H9 (cell line): ENCODE results near the gene ZNF423. TPM values are rescaled to one million over a fixed set of nuclear protein-coding genes. Genes with fewer than 3 reads are reported as not detected.

ENCODE experiments used
- DNase-seq: peaks from one replicate; pipeline ENCODE4 v3.0.0-alpha.2; 2017
- H2AFZ ChIP-seq: one replicate; pipeline ENCODE4 v1.6.1; 2013; ENCODE audit warnings: mild to moderate bottlenecking, low read length, control low read depth, moderate library complexity
- H2AK5ac ChIP-seq: 2 replicates; pipeline ENCODE4 v1.6.1; 2013; ENCODE audit warnings: low read length, control low read depth, mixed read lengths; ENCODE audit not compliant: insufficient read length
- H2BK120ac ChIP-seq: one replicate; pipeline ENCODE4 v1.6.1; 2013; ENCODE audit warnings: low read depth, mild to moderate bottlenecking, low read length, control low read depth, inconsistent platforms; ENCODE audit not compliant: poor library complexity, severe bottlenecking
- H2BK12ac ChIP-seq: 2 replicates; pipeline ENCODE4 v1.6.1; 2013; ENCODE audit warnings: low read length, control low read depth, mixed read lengths, low read depth; ENCODE audit not compliant: insufficient read length
- H2BK15ac ChIP-seq: 2 replicates; pipeline ENCODE4 v1.6.1; 2013; ENCODE audit warnings: low read depth, low read length, control low read depth
- H2BK20ac ChIP-seq: one replicate; pipeline ENCODE4 v1.6.1; 2013; ENCODE audit warnings: low read depth, mild to moderate bottlenecking, low read length, control low read depth, inconsistent platforms; ENCODE audit not compliant: poor library complexity, severe bottlenecking
- H2BK5ac ChIP-seq: 2 replicates; pipeline ENCODE4 v1.6.1; 2013; ENCODE audit warnings: low read length, control low read depth, mixed read lengths; ENCODE audit not compliant: insufficient read length
- H3K14ac ChIP-seq: 2 replicates; pipeline ENCODE4 v1.6.1; 2013; ENCODE audit warnings: low read length, control low read depth; ENCODE audit not compliant: insufficient read depth
- H3K18ac ChIP-seq: 2 replicates; pipeline ENCODE4 v1.6.1; 2013; ENCODE audit warnings: low read depth, mild to moderate bottlenecking, mixed read lengths, low read length, control low read depth; ENCODE audit not compliant: insufficient read length
- H3K23ac ChIP-seq: 2 replicates; pipeline ENCODE4 v1.6.1; 2013; ENCODE audit warnings: low read length, control low read depth, mixed read lengths, low read depth; ENCODE audit not compliant: insufficient read length
- H3K23me2 ChIP-seq: 2 replicates; pipeline ENCODE4 v1.6.1; 2013; ENCODE audit warnings: low read depth, mild to moderate bottlenecking, mixed read lengths, low read length, control low read depth; ENCODE audit not compliant: insufficient read length, poor library complexity, severe bottlenecking
- H3K27ac ChIP-seq: 2 replicates; pipeline ENCODE4 v1.5.1; 2013; ENCODE audit warnings: low read length, control low read depth, mixed read lengths, low read depth; ENCODE audit not compliant: insufficient read length
- H3K27me3 ChIP-seq: 2 replicates; pipeline ENCODE4 v1.6.1; 2013; ENCODE audit warnings: low read length, control low read depth, inconsistent platforms; ENCODE audit not compliant: insufficient read depth
- H3K4ac ChIP-seq: 2 replicates; pipeline ENCODE4 v1.6.1; 2013; ENCODE audit warnings: low read depth, mild to moderate bottlenecking, control low read depth, inconsistent platforms, low read length, moderate library complexity
- H3K4me1 ChIP-seq: 2 replicates; pipeline ENCODE4 v1.6.1; 2013; ENCODE audit warnings: low read length, control low read depth, inconsistent platforms; ENCODE audit not compliant: insufficient read depth
- H3K4me2 ChIP-seq: 2 replicates; pipeline ENCODE4 v1.6.1; 2013; ENCODE audit warnings: low read length, control low read depth, mixed read lengths; ENCODE audit not compliant: insufficient read length, insufficient read depth
- H3K56ac ChIP-seq: 2 replicates; pipeline ENCODE4 v1.6.1; 2013; ENCODE audit warnings: low read depth, mild to moderate bottlenecking, mixed read lengths, low read length, control low read depth; ENCODE audit not compliant: insufficient read length
- H3K79me1 ChIP-seq: 2 replicates; pipeline ENCODE4 v1.6.1; 2013; ENCODE audit warnings: low read depth, mild to moderate bottlenecking, moderate library complexity, low read length, control low read depth, inconsistent platforms; ENCODE audit not compliant: insufficient read depth, poor library complexity, severe bottlenecking
- H3K79me2 ChIP-seq: 2 replicates; pipeline ENCODE4 v1.6.1; 2013; ENCODE audit warnings: low read length, control low read depth, inconsistent platforms; ENCODE audit not compliant: insufficient read depth
- H3K9ac ChIP-seq: 2 replicates; pipeline ENCODE4 v1.6.1; 2013; ENCODE audit warnings: low read length, control low read depth, mixed read lengths; ENCODE audit not compliant: insufficient read length; ENCODE audit errors: extremely low read depth
- H3K9me3 ChIP-seq: one replicate; pipeline ENCODE4 v1.6.1; 2013; ENCODE audit warnings: low read depth, low read length, inconsistent platforms; ENCODE audit not compliant: control insufficient read depth
- H3T11ph ChIP-seq: one replicate; pipeline ENCODE4 v1.6.1; 2013; ENCODE audit warnings: mild to moderate bottlenecking, low read length, control low read depth, inconsistent platforms
- H4K20me1 ChIP-seq: one replicate; pipeline ENCODE4 v1.6.1; 2013; ENCODE audit not compliant: control insufficient read depth, insufficient read length, insufficient read depth
- H4K5ac ChIP-seq: 2 replicates; pipeline ENCODE4 v1.6.1; 2013; ENCODE audit warnings: low read depth, mild to moderate bottlenecking, mixed read lengths, low read length, control low read depth; ENCODE audit not compliant: insufficient read length
- H4K8ac ChIP-seq: replicated peaks from 2 replicates; pipeline ENCODE4 v1.6.1; 2013; ENCODE audit warnings: low read length, control low read depth, mixed read lengths, low read depth; ENCODE audit not compliant: insufficient read length
- H4K91ac ChIP-seq: 2 replicates; pipeline ENCODE4 v1.6.1; 2013; ENCODE audit warnings: low read depth, mild to moderate bottlenecking, moderate library complexity, mixed read lengths, low read length, control low read depth; ENCODE audit not compliant: insufficient read length
- H3K27ac Mint-ChIP-seq, 3 experiments: 2 replicates in 2 of 3; 3 replicates in 1 of 3; pipeline ENCODE4 v1.8.0; 2020 to 2021; ENCODE audit warnings: mixed read lengths in 3 of 3, mild to moderate bottlenecking in 1 of 3, moderate library complexity in 1 of 3
- H3K27me3 Mint-ChIP-seq: 2 replicates; pipeline ENCODE4 v1.8.0; 2021; ENCODE audit warnings: low read depth, mild to moderate bottlenecking, moderate library complexity, mixed read lengths
- H3K36me3 Mint-ChIP-seq, 3 experiments: 2 replicates in 2 of 3; 3 replicates in 1 of 3; pipeline ENCODE4 v1.8.0; 2020 to 2021; ENCODE audit warnings: low read depth in 3 of 3, mixed read lengths in 3 of 3; ENCODE audit not compliant: insufficient read depth in 1 of 3
- H3K4me1 Mint-ChIP-seq, 2 experiments: 2 replicates each; pipeline ENCODE4 v1.8.0; 2020; ENCODE audit warnings: mixed read lengths in 2 of 2
- H3K4me3 Mint-ChIP-seq, 2 experiments: 2 replicates in 1 of 2; 3 replicates in 1 of 2; pipeline ENCODE4 v1.8.0; 2020 to 2021; ENCODE audit warnings: mild to moderate bottlenecking in 2 of 2, mixed read lengths in 2 of 2, moderate library complexity in 1 of 2
- H3K9me3 Mint-ChIP-seq, 2 experiments: 2 replicates in 1 of 2; 3 replicates in 1 of 2; pipeline ENCODE4 v1.8.0; 2020; ENCODE audit warnings: mild to moderate bottlenecking in 2 of 2, mixed read lengths in 2 of 2, moderate library complexity in 1 of 2
- CTCF ChIP-seq: fragments of 200-600 bp; sonication (generic); conservative IDR thresholded peaks from 3 replicates; pipeline ENCODE4 v1.8.0; 2021; ENCODE audit warnings: antibody characterized with exemption, mild to moderate bottlenecking
- WGBS: extraction: QIAGEN DNeasy Blood & Tissue Kit; methylation state at CpG from one replicate; pipeline ENCODE4 v1.1.7; 2013; ENCODE audit warnings: missing lambda C conversion rate, low lambda C conversion rate, mixed read lengths; ENCODE audit not compliant: insufficient read length; ENCODE audit errors: extremely low coverage; 5-methylcytosine and 5-hydroxymethylcytosine counted together
- total RNA-seq: library from RNA; stranded (reverse); gene quantifications from 2 replicates; pipeline ENCODE4 v1.2.1, GENCODE V29; 2021

ZNF423 gene
- total RNA-seq, 1 experiment from 2014 or later, result 51.5 TPM

- H3K18ac ChIP-seq, result no peak overlapping the region
- no peak overlapping the region for H2AK5ac ChIP-seq
- H3K23ac ChIP-seq, result no peak overlapping the region
- H2AFZ ChIP-seq, result no peak overlapping the region
- H2BK15ac ChIP-seq, result no peak overlapping the region
- H3K4me3 Mint-ChIP-seq, result no peak overlapping the region
- peaks cover 0 to 9% of the 10 kb centered on the region in 2 experiments; a peak in 2 of 4 replicates for H3K4me1 Mint-ChIP-seq
- H3K4ac ChIP-seq, result no peak overlapping the region
- no peak overlapping the region for H3K56ac ChIP-seq
- no peak overlapping the region for H3K14ac ChIP-seq
- H4K8ac ChIP-seq, result no peak overlapping the region
- H2BK12ac ChIP-seq, result no peak overlapping the region
- no peak overlapping the region for H4K5ac ChIP-seq
- DNase-seq, result no peak
- no peak for TF ChIP-seq CTCF
- no peaks in the 10 kb centered on the region for H3K79me1 ChIP-seq
- no peak overlapping the region for H2BK20ac ChIP-seq
- no peaks in the 10 kb centered on the region for H3K79me2 ChIP-seq
- WGBS, result no CpG with 5 or more reads among the region's 10 CpGs
- no peak overlapping the region for H2BK5ac ChIP-seq
- no peak overlapping the region for H3K4me2 ChIP-seq
- no peak overlapping the region for H2BK120ac ChIP-seq
- no peaks in the 10 kb centered on the region for H3K4me1 ChIP-seq
- H3K23me2 ChIP-seq, result no peaks in the 10 kb centered on the region
- no peak overlapping the region for H4K91ac ChIP-seq
- no peaks in the 10 kb centered on the region; the same call in 1 of the 2 replicates for H3K27me3 Mint-ChIP-seq
- H3K27ac ChIP-seq, result no peak overlapping the region
- no peaks in the 10 kb centered on the region for H3K9me3 Mint-ChIP-seq
- no peaks in the 10 kb centered on the region for H3K9me3 ChIP-seq
- H3T11ph ChIP-seq, result no peak overlapping the region
- peaks cover 0 to 6% (median 3%) of the 10 kb centered on the region in 3 experiments; a peak in 5 of 7 replicates for H3K36me3 Mint-ChIP-seq
- H3K27me3 ChIP-seq, result no peaks in the 10 kb centered on the region
- no peak overlapping the region for H3K9ac ChIP-seq
- peak overlapping the region in 1 of 3 experiments; percentile 63; a peak in 1 of 7 replicates for H3K27ac Mint-ChIP-seq
- H4K20me1 ChIP-seq, result no peaks in the 10 kb centered on the region
Observed at GRCh38 chr16:49499414-49499785, 356.5 kb downstream of the ZNF423 start.
